ENCODE results near the gene THBS1.

The THBS1 gene

GRCh38 chr15:39581242-39581792, 438 bp downstream of the THBS1 start:
- Histone ChIP-seq H2AFZ (ENCODE audit: low read length) (no peak overlapping the region), H3K9ac (ENCODE audit: low read length) (no peak overlapping the region), H4K20me1 (ENCODE audit: insufficient read depth, low read length) (no peaks in the 10 kb centered on the region), H3K4me3 (ENCODE audit: low read depth, low read length, poor library complexity, severe bottlenecking) (no peak overlapping the region), H3K27me3 (ENCODE audit: insufficient read depth, low read length) (peaks cover 6% of the 10 kb centered on the region), H3K4me2 (ENCODE audit: low read length) (no peak overlapping the region), H3K27ac (ENCODE audit: low read depth, low read length, poor library complexity, severe bottlenecking) (no peak overlapping the region), H3K9me2 (ENCODE audit: low read depth, low read length) (no peaks in the 10 kb centered on the region), H3K36me3 (ENCODE audit: insufficient read depth, low read length) (no peaks in the 10 kb centered on the region), H3K79me2 (ENCODE audit: insufficient read depth, low read length) (no peaks in the 10 kb centered on the region), H3K9me3 (ENCODE audit: low read length) (no peaks in the 10 kb centered on the region), H3K4me1 (ENCODE audit: insufficient read depth, low read length, severe bottlenecking) (no peaks in the 10 kb centered on the region), H3F3A (ENCODE audit: insufficient read depth, low read length) (no peaks in the 10 kb centered on the region)
- TF ChIP-seq, protein P1, sequence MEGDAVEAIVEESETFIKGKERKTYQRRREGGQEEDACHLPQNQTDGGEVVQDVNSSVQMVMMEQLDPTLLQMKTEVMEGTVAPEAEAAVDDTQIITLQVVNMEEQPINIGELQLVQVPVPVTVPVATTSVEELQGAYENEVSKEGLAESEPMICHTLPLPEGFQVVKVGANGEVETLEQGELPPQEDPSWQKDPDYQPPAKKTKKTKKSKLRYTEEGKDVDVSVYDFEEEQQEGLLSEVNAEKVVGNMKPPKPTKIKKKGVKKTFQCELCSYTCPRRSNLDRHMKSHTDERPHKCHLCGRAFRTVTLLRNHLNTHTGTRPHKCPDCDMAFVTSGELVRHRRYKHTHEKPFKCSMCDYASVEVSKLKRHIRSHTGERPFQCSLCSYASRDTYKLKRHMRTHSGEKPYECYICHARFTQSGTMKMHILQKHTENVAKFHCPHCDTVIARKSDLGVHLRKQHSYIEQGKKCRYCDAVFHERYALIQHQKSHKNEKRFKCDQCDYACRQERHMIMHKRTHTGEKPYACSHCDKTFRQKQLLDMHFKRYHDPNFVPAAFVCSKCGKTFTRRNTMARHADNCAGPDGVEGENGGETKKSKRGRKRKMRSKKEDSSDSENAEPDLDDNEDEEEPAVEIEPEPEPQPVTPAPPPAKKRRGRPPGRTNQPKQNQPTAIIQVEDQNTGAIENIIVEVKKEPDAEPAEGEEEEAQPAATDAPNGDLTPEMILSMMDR (IDR thresholded peaks at IDR 0.05; ENCODE audit: low read length), result no peak
- no peak for TF ChIP-seq EZH2 (IDR thresholded peaks at IDR 0.05; ENCODE audit: borderline replicate concordance, low read length)

- Histone ChIP-seq H4K20me1 (ENCODE audit: insufficient read depth, low read length) (no peaks in the 10 kb centered on the region), H3K27me3 (ENCODE audit: insufficient read depth, low read length) (peaks cover 6% of the 10 kb centered on the region), H3K36me3 (ENCODE audit: insufficient read depth, low read length) (no peaks in the 10 kb centered on the region), H3K4me1 (ENCODE audit: insufficient read depth, low read length, severe bottlenecking) (no peaks in the 10 kb centered on the region), H3K9ac (ENCODE audit: low read length) (no peak overlapping the region), H3K9me2 (ENCODE audit: low read depth, low read length) (no peaks in the 10 kb centered on the region), H3K4me3 (ENCODE audit: low read depth, low read length, poor library complexity, severe bottlenecking) (no peak overlapping the region), H3K79me2 (ENCODE audit: insufficient read depth, low read length) (no peaks in the 10 kb centered on the region), H3F3A (ENCODE audit: insufficient read depth, low read length) (no peaks in the 10 kb centered on the region), H3K4me2 (ENCODE audit: low read length) (no peak overlapping the region), H3K9me3 (ENCODE audit: low read length) (no peaks in the 10 kb centered on the region), H2AFZ (ENCODE audit: low read length) (no peak overlapping the region), H3K27ac (ENCODE audit: low read depth, low read length, poor library complexity, severe bottlenecking) (no peak overlapping the region)
- TF ChIP-seq, protein P1 (IDR thresholded peaks at IDR 0.05; ENCODE audit: low read length), result no peak
- TF ChIP-seq EZH2 (IDR thresholded peaks at IDR 0.05; ENCODE audit: borderline replicate concordance, low read length), result no peak
These were observed 960 bp downstream of the THBS1 start for GRCh38 chr15:39581793-39582285.

DNA sequence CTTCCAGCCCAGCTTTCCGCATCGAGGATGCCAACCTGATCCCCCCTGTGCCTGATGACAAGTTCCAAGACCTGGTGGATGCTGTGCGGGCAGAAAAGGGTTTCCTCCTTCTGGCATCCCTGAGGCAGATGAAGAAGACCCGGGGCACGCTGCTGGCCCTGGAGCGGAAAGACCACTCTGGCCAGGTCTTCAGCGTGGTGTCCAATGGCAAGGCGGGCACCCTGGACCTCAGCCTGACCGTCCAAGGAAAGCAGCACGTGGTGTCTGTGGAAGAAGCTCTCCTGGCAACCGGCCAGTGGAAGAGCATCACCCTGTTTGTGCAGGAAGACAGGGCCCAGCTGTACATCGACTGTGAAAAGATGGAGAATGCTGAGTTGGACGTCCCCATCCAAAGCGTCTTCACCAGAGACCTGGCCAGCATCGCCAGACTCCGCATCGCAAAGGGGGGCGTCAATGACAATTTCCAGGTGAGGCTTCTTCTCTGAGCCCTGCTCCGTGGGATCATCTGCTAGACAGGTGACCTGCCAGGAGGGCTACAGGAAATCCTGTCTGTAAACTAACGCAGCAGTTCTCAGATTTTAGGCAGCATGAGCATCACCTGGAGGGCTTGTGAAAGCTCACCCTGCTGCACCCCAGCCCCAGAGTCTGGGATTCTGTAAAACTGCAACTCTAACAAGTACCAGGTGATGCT, 1.6 kb downstream of the THBS1 start:
- Histone ChIP-seq H3K36me3 (ENCODE audit: insufficient read depth, low read length) (no peaks in the 10 kb centered on the region), H3K27ac (ENCODE audit: low read depth, low read length, poor library complexity, severe bottlenecking) (no peak overlapping the region)

More for the DNA sequence above, 1.6 kb downstream of the THBS1 start:
- no peak overlapping the region for H3K4me2 ChIP-seq (ENCODE audit: low read length)
- TF ChIP-seq, protein P1 (IDR thresholded peaks at IDR 0.05; ENCODE audit: low read length), result no peak
- TF ChIP-seq EZH2 (IDR thresholded peaks at IDR 0.05; ENCODE audit: borderline replicate concordance, low read length), result no peak
- H3K79me2 ChIP-seq (ENCODE audit: insufficient read depth, low read length), result no peaks in the 10 kb centered on the region
- H3F3A ChIP-seq (ENCODE audit: insufficient read depth, low read length), result no peaks in the 10 kb centered on the region
- H2AFZ ChIP-seq (ENCODE audit: low read length), result no peak overlapping the region
- H3K9ac ChIP-seq (ENCODE audit: low read length), result no peak overlapping the region
- H3K9me2 ChIP-seq (ENCODE audit: low read depth, low read length), result no peaks in the 10 kb centered on the region
- no peaks in the 10 kb centered on the region for H3K9me3 ChIP-seq (ENCODE audit: low read length)
- no peak overlapping the region for H3K4me3 ChIP-seq (ENCODE audit: low read depth, low read length, poor library complexity, severe bottlenecking)
- H3K4me1 ChIP-seq (ENCODE audit: insufficient read depth, low read length, severe bottlenecking), result no peaks in the 10 kb centered on the region
- H3K27me3 ChIP-seq (ENCODE audit: insufficient read depth, low read length), result peaks cover 6% of the 10 kb centered on the region
- H4K20me1 ChIP-seq (ENCODE audit: insufficient read depth, low read length), result no peaks in the 10 kb centered on the region
